Activated CD4-positive, alpha-beta memory T cell treated with anti-CD3 and anti-CD28 coated beads for 36 hours (primary cell): ENCODE measurements around the gene UTY. TPM values are rescaled to one million over a fixed set of nuclear protein-coding genes. Genes with fewer than 3 reads are reported as not detected.

Source experiments
- CTCF ChIA-PET: fragments of 350-600 bp; sonication (Branson Sonifier 250); formaldehyde crosslinking; loops from one replicate; lab custom pipeline; 2021; ENCODE audit warnings: antibody characterized with exemption, inconsistent platforms; lab: Charles Lee
- POLR2A ChIA-PET: fragments of 350-600 bp; sonication (Branson Sonifier 250); formaldehyde crosslinking; loops from one replicate; lab custom pipeline; 2021; ENCODE audit warnings: antibody characterized with exemption; lab: Charles Lee
- DNase-seq: peaks from one replicate; pipeline ENCODE4 v3.0.0-alpha.2; 2020
- H3K27ac Mint-ChIP-seq: one replicate; pipeline ENCODE4 v1.8.0; 2021; ENCODE audit warnings: mixed read lengths
- H3K27me3 Mint-ChIP-seq: one replicate; pipeline ENCODE4 v1.8.0; 2021; ENCODE audit warnings: mixed read lengths
- H3K36me3 Mint-ChIP-seq: one replicate; pipeline ENCODE4 v1.8.0; 2021; ENCODE audit warnings: mixed read lengths
- H3K4me1 Mint-ChIP-seq: one replicate; pipeline ENCODE4 v1.8.0; 2021; ENCODE audit warnings: low read depth, mixed read lengths
- H3K4me3 Mint-ChIP-seq: one replicate; pipeline ENCODE4 v1.8.0; 2021; ENCODE audit warnings: mild to moderate bottlenecking, mixed read lengths
- H3K9me3 Mint-ChIP-seq: one replicate; pipeline ENCODE4 v1.8.0; 2021; ENCODE audit warnings: mixed read lengths
- intact Hi-C: fragments of 100-400 bp; cut with micrococcal nuclease; formaldehyde crosslinking; loops from one replicate; pipeline ENCODE4 v1.15.1; 2023
- total RNA-seq, 2 experiments: library from RNA; stranded (reverse); gene quantifications; one replicate each; pipeline ENCODE4 v1.2.3, GENCODE V29; 2021

Gene UTY
- total RNA-seq, 2 experiments from 2014 or later, result 16.0 to 18.3 TPM

DNA sequence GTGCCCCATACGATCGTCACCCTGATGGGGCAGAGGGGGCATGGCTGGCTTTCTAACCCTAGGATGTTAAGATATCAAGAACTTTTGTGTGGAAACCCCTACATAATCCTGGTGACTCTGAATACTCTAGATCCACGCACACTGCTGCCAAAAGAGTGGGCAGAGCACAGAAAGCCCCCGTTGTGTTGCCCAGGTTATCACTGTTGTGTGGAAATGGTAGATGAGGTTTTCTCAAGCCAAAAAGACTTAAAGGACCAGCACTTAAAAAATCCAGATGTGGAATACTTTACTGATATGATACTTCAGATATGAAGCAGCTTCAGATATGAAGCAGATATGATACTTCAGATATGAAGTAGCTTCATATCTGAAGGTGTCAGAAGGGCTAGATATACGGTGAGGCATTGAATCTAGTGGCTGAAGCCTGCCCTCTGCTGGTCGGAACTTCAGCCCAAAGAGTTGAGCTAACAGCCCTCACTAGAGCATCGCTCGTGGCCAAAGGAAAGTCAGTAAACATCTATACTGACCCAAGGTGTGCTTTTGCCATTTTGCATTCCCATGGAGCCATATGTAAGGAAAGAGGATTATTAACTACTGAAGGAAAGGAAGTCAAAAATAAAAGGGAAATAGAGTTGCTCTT lies 136.4 kb downstream of the UTY start:
- peaks cover 20% of the 10 kb centered on the region for H3K36me3 Mint-ChIP-seq
- DNase-seq, result peak; percentile 77
- CTCF ChIA-PET, result interaction anchor here (0.7 to 1.9 kb wide), 12 partner anchors 11 to 478 kb away, joined by 3 to 9 read pairs (median 4); no protein-coding TSS in a partner anchor
- H3K4me1 Mint-ChIP-seq, result peaks cover 25% of the 10 kb centered on the region
- H3K27ac Mint-ChIP-seq, result peak overlapping the region; percentile 71
- intact Hi-C loops, result loop anchor here (2.0 to 10.0 kb wide), 4 partner anchors 199 to 1026 kb away; partner anchors contain the start of gene DDX3Y
- H3K4me3 Mint-ChIP-seq, result no peak overlapping the region
- H3K27me3 Mint-ChIP-seq, result no peaks in the 10 kb centered on the region
- no peaks in the 10 kb centered on the region for H3K9me3 Mint-ChIP-seq
- POLR2A ChIA-PET, result interaction anchor here (0.6 kb wide), 1 partner anchor 437 kb away, joined by 3 read pairs; no protein-coding TSS in a partner anchor

DNA sequence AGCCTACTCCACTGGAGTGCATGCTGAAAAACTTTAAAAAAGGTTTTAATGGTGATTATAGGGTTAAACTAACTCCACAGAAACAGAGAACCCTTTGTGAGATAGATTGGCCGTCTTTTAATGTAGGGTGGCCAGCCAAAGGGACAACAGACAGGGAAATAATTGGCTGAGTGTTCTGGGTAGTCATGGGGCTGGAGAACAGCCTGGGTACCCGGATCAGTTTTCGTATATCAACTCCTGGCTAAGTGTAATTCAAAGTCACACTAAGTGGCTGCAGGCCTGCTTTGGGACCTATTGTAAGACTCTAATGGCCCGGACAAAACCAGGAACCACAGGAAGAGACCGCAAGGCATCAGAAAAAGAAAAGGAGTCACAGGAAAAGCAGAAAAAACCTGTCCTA lies 139.9 kb downstream of the UTY start:
- Mint-ChIP-seq H3K27ac (no peak overlapping the region), H3K4me3 (no peak overlapping the region)
- CTCF ChIA-PET, result no interaction called here

DNA sequence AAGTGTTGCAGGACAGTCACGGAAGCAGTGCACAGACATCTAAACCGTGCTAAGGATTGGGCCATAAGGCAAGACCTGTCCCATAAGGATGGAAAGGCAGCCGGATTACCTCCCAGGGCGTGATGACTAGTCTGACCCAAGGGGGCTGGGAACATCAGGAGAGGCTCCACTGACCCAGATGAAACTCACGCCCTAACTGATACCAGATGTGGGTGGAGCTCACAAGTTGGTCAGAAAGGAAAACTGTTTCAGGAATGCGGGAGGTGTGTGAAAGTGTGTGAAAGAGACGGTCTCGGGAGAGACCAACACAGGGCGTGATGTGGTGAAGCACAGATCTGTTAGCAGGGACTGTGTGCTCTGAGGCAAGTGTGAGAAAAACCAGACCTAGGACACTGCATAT lies 140.5 kb downstream of the UTY start:
- H3K36me3 Mint-ChIP-seq, result peaks cover 31% of the 10 kb centered on the region
- POLR2A ChIA-PET, result no interaction called here
- H3K27ac Mint-ChIP-seq, result no peak overlapping the region
- intact Hi-C loops, result no loop called here
- H3K4me1 Mint-ChIP-seq, result peaks cover 14% of the 10 kb centered on the region
- CTCF ChIA-PET, result no interaction called here
- no peaks in the 10 kb centered on the region for H3K9me3 Mint-ChIP-seq
- H3K27me3 Mint-ChIP-seq, result no peaks in the 10 kb centered on the region
- DNase-seq, result no peak
- no peak overlapping the region for H3K4me3 Mint-ChIP-seq

More for the DNA sequence above, 139.9 kb downstream of the UTY start:
- no peak for DNase-seq
- intact Hi-C loops, result loop anchor here (5.0 to 10.0 kb wide), 3 partner anchors 195 to 1023 kb away; no protein-coding TSS in a partner anchor
- POLR2A ChIA-PET, result no interaction called here
- peaks cover 26% of the 10 kb centered on the region for H3K36me3 Mint-ChIP-seq
- H3K9me3 Mint-ChIP-seq, result no peaks in the 10 kb centered on the region
- H3K27me3 Mint-ChIP-seq, result no peaks in the 10 kb centered on the region
- peaks cover 16% of the 10 kb centered on the region for H3K4me1 Mint-ChIP-seq

DNA sequence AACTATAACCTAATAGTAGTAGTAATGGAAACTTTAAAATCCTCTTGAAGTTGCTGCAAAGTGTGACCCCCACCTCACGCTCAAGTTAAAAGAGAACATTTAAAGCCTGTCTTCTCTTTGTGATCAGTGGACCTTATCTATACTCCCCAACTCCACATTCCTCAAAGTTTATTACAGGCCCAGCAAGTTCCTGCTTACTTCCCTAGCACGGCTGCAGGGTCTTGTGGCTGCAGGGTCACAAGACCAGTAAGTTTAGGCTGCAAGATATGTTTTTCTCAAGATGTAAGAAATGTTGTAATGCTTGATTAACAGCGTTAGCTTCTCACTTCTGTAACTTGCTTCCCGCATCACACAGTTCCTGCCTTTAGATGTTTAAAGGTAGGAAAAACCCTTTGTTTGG lies 141.1 kb downstream of the UTY start:
- H3K36me3 Mint-ChIP-seq, result peaks cover 36% of the 10 kb centered on the region
- no peaks in the 10 kb centered on the region for H3K9me3 Mint-ChIP-seq
- H3K27ac Mint-ChIP-seq, result no peak overlapping the region
- POLR2A ChIA-PET, result no interaction called here
- no peaks in the 10 kb centered on the region for H3K27me3 Mint-ChIP-seq
- intact Hi-C loops, result no loop called here
- CTCF ChIA-PET, result no interaction called here
- H3K4me3 Mint-ChIP-seq, result no peak overlapping the region
- H3K4me1 Mint-ChIP-seq, result peaks cover 10% of the 10 kb centered on the region
- no peak for DNase-seq

DNA sequence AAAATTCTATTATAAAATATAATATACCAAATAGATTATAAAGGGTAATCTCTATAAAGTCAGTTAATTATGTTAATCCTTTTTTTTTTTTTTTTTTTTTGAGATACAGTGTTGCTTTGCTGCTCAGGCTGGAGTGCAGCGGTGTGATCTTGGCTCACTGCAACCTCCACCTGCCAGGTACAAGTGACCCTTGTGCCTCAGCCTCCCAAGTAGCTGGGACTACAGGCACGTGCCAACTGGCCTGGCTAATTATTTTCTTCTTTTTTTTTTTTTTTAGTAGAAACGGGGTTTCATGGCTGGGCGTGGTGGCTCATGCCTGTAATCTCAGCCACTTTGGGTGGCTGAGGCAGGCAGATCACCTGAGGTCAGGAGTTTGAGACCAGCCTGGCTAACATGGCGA lies 141.9 kb downstream of the UTY start:
- DNase-seq, result no peak
- Mint-ChIP-seq H3K27ac (no peak overlapping the region), H3K27me3 (no peaks in the 10 kb centered on the region), H3K4me1 (peaks cover 7% of the 10 kb centered on the region), H3K36me3 (peaks cover 35% of the 10 kb centered on the region), H3K9me3 (no peaks in the 10 kb centered on the region), H3K4me3 (no peak overlapping the region)
- intact Hi-C loops, result no loop called here
- ChIA-PET CTCF (no interaction called here), POLR2A (no interaction called here)

DNA sequence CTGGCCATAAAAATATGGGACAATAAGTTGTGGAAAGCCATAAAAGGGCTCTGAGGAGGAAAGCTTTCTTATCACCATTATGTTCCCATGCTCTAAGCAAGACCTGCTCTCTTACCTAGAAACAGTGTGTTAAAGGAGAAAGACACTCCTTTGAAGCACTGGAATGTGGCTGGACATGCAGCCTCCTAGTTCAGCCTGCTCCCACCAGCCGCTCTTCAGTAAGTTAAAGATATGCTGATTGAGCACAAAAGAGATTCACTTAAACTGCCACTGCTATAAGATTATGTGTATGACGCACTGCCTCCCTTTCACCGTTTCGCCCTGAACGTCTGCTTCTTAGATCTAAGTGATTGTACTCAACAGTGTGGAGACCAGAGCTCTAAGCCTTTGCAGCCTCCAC lies 146.0 kb downstream of the UTY start:
- Mint-ChIP-seq H3K36me3 (peaks cover 31% of the 10 kb centered on the region), H3K9me3 (no peaks in the 10 kb centered on the region), H3K27ac (no peak overlapping the region), H3K4me3 (no peak overlapping the region), H3K4me1 (peaks cover 24% of the 10 kb centered on the region), H3K27me3 (no peaks in the 10 kb centered on the region)
- CTCF ChIA-PET, result interaction anchor here (0.6 kb wide), 1 partner anchor 105 kb away, joined by 3 read pairs; no protein-coding TSS in a partner anchor
- POLR2A ChIA-PET, result no interaction called here
- intact Hi-C loops, result no loop called here
- no peak for DNase-seq

DNA sequence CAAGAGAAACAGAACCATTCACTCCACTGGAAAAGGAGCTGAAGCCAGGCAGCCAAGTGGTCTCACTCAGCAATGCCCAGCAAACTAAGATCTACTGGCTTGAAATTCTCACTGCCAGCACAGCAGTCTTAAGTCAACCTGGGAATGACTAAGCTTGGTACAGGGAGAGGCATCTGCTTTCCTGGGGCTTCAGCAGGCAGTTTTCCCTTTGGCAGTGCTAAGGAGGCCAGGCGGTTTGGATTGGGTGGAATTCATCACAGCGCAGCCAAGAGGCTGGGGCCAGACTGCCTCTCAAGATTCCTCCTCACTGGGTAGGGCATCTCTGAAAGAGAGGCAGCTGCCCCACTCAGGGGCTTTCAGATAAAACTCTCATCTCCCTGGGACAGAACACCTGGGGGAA lies 149.2 kb downstream of the UTY start:
- Mint-ChIP-seq H3K36me3 (peaks cover 28% of the 10 kb centered on the region), H3K27me3 (no peaks in the 10 kb centered on the region), H3K4me1 (peaks cover 24% of the 10 kb centered on the region), H3K4me3 (no peak overlapping the region), H3K9me3 (no peaks in the 10 kb centered on the region), H3K27ac (no peak overlapping the region)
- POLR2A ChIA-PET, result no interaction called here
- intact Hi-C loops, result no loop called here
- DNase-seq, result no peak
- CTCF ChIA-PET, result no interaction called here

DNA sequence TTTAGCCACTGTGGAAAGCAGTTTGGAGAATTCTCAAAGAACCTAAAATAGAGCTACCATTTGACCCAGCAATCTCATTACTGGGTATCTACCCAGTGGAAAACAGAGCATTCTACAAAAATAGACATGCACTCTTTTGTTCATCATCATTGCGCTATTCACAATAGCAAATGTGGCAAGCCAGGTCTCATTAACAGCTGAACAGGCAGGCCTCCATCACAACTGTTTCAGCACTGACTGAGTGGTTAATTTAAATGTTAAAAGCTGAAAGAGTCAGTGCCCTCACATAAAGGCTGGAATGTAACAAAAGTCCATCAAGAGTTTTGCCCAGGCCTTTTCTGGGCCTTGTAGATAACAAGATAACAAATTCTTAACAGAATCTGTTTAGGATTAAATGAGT lies 166.9 kb downstream of the UTY start:
- no peaks in the 10 kb centered on the region for H3K9me3 Mint-ChIP-seq
- intact Hi-C loops, result no loop called here
- no peak overlapping the region for H3K27ac Mint-ChIP-seq
- CTCF ChIA-PET, result no interaction called here
- no peak for DNase-seq
- no peak overlapping the region for H3K4me3 Mint-ChIP-seq
- H3K4me1 Mint-ChIP-seq, result peaks cover 5% of the 10 kb centered on the region
- no peaks in the 10 kb centered on the region for H3K27me3 Mint-ChIP-seq
- POLR2A ChIA-PET, result no interaction called here
- H3K36me3 Mint-ChIP-seq, result peaks cover 36% of the 10 kb centered on the region

DNA sequence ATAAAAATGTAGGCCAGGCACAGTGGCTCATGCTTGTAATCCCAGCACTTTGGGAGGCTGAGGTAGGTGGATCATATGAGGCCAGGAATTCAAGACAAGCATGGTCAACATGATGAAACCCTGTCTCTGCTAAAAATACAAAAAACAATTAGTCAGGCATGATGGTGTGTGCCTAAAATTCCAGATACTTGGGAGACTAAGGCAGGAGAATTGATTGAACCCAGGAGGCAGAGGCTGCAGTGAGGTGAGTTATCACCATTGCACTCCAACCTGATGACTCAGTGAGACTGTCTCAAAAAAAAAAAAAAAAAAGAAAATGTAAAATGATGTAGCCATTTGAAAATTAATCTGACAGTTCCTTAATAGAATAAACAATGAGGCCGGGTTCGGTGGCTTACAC lies 171.9 kb downstream of the UTY start:
- no peak overlapping the region for H3K4me3 Mint-ChIP-seq
- H3K4me1 Mint-ChIP-seq, result peaks cover 20% of the 10 kb centered on the region
- H3K27me3 Mint-ChIP-seq, result no peaks in the 10 kb centered on the region
- DNase-seq, result no peak
- ChIA-PET CTCF (no interaction called here), POLR2A (no interaction called here)
- H3K9me3 Mint-ChIP-seq, result no peaks in the 10 kb centered on the region
- no peak overlapping the region for H3K27ac Mint-ChIP-seq
- H3K36me3 Mint-ChIP-seq, result peaks cover 26% of the 10 kb centered on the region
- intact Hi-C loops, result no loop called here

DNA sequence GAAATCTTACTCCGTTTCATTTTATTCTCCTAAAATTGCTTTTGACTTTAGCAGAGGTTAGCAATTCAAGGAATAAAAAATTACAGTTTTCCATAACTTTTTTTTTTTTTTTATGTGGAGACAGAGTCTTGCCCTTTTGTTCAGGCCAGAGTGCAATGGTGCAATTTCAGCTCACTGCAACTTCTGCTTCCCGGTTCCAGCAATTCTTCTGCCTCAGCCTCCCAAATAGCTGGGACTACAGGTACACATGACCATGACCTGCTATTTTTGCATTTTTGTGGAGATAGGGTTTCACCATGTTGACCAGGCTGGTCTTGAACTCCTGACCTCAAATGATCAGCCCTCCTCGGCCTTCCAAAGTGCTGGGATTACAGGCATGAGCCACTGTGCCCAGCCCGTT lies 179.0 kb downstream of the UTY start:
- peaks cover 26% of the 10 kb centered on the region for H3K36me3 Mint-ChIP-seq
- no peak for DNase-seq
- H3K4me1 Mint-ChIP-seq, result peaks cover 16% of the 10 kb centered on the region
- intact Hi-C loops, result no loop called here
- H3K9me3 Mint-ChIP-seq, result no peaks in the 10 kb centered on the region
- H3K27me3 Mint-ChIP-seq, result no peaks in the 10 kb centered on the region
- no peak overlapping the region for H3K4me3 Mint-ChIP-seq
- POLR2A ChIA-PET, result no interaction called here
- CTCF ChIA-PET, result no interaction called here
- H3K27ac Mint-ChIP-seq, result no peak overlapping the region

DNA sequence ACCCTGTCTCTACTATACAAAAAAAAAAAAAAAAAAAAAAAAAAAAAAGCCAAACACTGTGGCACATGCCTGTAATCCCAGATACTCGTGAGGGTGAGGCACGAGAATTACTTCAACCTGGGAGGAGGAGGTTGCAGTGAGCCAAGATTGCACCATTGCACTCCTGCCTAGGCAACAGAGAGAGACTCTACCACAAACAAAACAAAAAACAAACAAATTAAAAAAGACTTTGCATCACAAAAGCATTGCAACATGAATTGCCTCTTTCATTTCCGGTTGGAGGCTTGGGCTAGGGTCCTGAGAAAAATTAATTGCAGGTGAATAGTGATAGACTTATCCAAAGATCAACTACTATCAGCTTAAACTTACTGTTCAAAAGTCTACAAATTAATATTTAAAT lies 180.4 kb downstream of the UTY start:
- Mint-ChIP-seq H3K27me3 (no peaks in the 10 kb centered on the region), H3K4me1 (peaks cover 15% of the 10 kb centered on the region), H3K4me3 (no peak overlapping the region), H3K9me3 (no peaks in the 10 kb centered on the region), H3K27ac (no peak overlapping the region), H3K36me3 (peaks cover 29% of the 10 kb centered on the region)
- DNase-seq, result no peak
- ChIA-PET CTCF (no interaction called here), POLR2A (no interaction called here)
- intact Hi-C loops, result no loop called here

DNA sequence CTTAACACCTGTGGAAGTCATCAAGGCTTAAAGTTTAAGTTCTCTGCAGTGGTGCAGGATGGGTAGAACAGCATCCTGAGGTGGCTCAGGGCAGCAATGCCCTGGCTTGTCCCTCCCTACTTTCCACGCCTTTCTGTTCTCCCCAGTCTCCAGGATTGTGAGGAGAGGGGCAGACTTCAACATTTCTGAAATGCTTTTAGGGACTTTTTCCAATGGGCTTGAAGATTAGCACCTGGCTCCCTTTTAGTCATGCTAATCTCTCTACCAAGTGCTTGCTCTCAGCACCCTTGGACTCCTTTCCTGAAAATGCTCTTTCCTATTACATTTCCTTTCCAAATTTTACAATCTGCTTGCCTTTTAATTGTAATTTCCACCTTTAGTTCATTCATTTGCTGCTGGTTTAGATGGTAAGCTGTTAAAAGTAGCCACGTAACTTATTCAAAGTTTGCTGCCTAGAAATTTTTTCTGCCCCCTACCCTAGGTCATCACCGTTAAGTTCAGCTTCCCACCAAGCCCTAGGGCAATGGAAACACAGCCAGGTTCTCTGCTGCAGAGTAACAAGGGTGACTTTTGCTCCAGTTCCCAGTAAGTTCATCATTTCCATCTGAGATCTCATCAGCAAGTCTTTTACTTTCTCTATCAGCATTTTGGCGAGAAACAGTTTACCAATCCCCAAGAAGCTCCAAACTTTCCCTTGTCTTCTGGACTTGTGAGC lies 183.5 kb downstream of the UTY start:
- Mint-ChIP-seq H3K4me1 (peaks cover 5% of the 10 kb centered on the region), H3K27ac (no peak overlapping the region), H3K27me3 (no peaks in the 10 kb centered on the region), H3K36me3 (peaks cover 44% of the 10 kb centered on the region), H3K9me3 (peaks cover 2% of the 10 kb centered on the region), H3K4me3 (no peak overlapping the region)
- intact Hi-C loops, result no loop called here
- CTCF ChIA-PET, result no interaction called here
- POLR2A ChIA-PET, result no interaction called here
- no peak for DNase-seq
